ENCODE data around the gene GAGE10.
"Not testable (repeated sequence)": the region's sequence is repeated elsewhere in the genome, so short reads cannot be mapped to it uniquely, and the experiment has no call there.

The GAGE10 gene

DNA sequence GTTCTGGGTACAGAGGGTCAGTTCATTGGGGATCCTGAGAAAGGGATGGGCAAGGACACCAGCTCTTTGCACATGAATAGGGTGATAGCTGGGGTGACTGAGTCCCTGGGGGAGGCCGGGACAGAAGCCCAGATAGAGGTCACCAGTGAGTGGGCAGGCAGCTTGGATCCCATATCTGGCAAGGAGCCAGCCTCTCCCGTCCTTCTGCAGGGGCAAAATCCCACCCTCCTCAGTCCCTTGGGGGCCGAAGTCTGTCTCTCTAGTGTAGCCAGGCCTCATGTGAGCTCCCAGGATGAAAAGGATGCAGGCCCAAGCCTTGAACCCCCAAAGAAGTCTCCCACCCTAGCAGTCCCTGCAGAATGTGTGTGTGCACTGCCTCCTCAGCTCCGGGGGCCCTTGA is 16.9 kb upstream of the GAGE10 start:
- no peaks in the 10 kb centered on the region for H3K9me3 Mint-ChIP-seq
- peaks cover 25% of the 10 kb centered on the region for H3K36me3 Mint-ChIP-seq (ENCODE audit: low read depth)
- H3K4me3 Mint-ChIP-seq, result no peak overlapping the region

DNA sequence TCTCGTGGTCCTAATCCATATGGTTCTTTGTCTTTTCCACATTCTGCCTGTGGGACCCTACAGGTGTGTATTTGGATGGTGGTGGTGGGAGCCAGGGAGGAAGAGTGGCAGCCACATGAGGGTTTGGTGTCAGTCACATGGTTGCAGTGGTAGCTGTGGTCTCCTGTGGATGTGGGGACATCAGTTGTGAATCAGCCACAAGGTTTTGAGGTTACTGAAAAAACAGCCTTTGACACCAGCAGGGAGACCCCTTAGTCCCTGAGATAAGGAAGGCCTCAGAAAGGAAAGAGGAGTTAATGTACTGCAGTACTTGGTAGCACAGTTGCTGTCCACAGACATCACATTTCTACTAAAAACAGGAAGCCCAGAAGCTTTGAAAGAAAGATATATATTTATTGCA is 15.8 kb upstream of the GAGE10 start:
- no peak overlapping the region for H3K27ac Mint-ChIP-seq
- peaks cover 7% of the 10 kb centered on the region for H3K27me3 Mint-ChIP-seq
- H3K4me1 Mint-ChIP-seq (ENCODE audit: low read depth), result peaks cover 10% of the 10 kb centered on the region
- peaks cover 17% of the 10 kb centered on the region for H3K36me3 Mint-ChIP-seq (ENCODE audit: low read depth)
- H3K4me3 Mint-ChIP-seq, result no peak overlapping the region
- intact Hi-C loops (cut with micrococcal nuclease), result no loop called here
- no peaks in the 10 kb centered on the region for H3K9me3 Mint-ChIP-seq

More for the DNA sequence above, 16.9 kb upstream of the GAGE10 start:
- peaks cover under 1% of the 10 kb centered on the region for H3K4me1 Mint-ChIP-seq (ENCODE audit: low read depth)
- intact Hi-C loops (cut with micrococcal nuclease), result no loop called here
- peaks cover 4% of the 10 kb centered on the region for H3K27me3 Mint-ChIP-seq
- H3K27ac Mint-ChIP-seq, result no peak overlapping the region

DNA sequence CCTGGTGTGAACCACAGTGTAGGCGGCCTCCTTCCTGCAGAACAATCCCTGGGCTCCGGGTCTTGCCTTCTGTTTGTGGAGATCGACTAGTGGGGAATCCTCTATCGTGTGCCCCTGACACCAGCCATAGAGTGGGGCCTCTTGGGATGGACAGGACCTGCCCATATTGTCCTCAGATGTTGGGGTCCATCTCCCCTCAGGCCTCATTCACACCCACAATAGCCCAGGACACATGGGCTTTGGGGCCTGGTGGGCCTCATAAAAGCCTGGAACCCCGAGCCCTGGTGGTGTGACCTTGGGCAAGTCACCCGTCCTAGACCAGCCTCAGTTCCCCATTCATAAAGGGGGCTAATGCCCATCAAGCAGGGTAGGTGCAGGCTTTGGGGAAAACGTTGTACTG is 13.2 kb upstream of the GAGE10 start:
- H3K4me3 Mint-ChIP-seq, result no peak overlapping the region
- intact Hi-C loops (cut with micrococcal nuclease), result no loop called here
- H3K4me1 Mint-ChIP-seq (ENCODE audit: low read depth), result peaks cover 10% of the 10 kb centered on the region
- peaks cover 7% of the 10 kb centered on the region for H3K27me3 Mint-ChIP-seq
- no peaks in the 10 kb centered on the region for H3K9me3 Mint-ChIP-seq
- peaks cover 10% of the 10 kb centered on the region for H3K36me3 Mint-ChIP-seq (ENCODE audit: low read depth)
- H3K27ac Mint-ChIP-seq, result no peak overlapping the region

DNA sequence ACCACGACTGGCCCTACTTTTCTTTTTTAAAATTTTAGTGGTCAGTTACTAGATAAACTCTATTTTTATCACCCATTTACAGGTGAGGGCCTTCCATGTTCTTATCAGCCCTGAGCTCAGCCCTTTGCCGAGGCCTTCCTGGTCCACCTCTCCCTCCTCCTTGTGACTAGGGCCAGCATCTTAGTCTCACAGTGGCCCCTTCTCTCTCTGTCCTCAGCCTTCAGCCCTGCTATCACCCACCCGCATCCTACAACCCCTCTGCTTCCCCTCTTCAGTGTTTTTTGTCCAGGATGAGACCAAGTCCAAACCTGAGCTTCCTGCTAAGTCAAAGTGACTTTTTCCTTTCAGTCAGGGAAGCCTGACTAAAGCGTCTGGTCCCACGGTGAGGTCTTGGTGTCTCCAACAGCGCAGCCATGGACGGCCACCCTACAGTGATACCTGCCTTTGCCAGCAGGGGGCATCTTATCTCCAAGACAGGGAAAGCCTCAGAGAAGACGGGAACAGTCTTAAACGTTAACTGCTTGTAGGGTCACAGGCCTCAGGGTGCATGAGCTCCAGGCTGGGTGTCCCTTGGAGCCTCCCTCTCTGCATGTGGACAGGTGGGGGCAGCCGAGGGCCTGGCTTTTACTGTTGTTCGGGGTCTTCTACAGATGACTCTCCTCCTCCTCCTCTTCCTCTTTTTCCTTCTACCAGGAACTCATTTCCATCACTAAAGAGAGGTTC is 11.7 kb upstream of the GAGE10 start:
- H3K4me3 Mint-ChIP-seq, result no peak overlapping the region
- peaks cover 7% of the 10 kb centered on the region for H3K27me3 Mint-ChIP-seq
- peaks cover 10% of the 10 kb centered on the region for H3K4me1 Mint-ChIP-seq (ENCODE audit: low read depth)
- H3K9me3 Mint-ChIP-seq, result no peaks in the 10 kb centered on the region
- H3K36me3 Mint-ChIP-seq (ENCODE audit: low read depth), result no peaks in the 10 kb centered on the region
- intact Hi-C loops (cut with micrococcal nuclease), result loop anchor here (1.0 kb wide), 1 partner anchor 463 kb away; no protein-coding TSS in a partner anchor
- peak overlapping the region; percentile 4 for H3K27ac Mint-ChIP-seq

DNA sequence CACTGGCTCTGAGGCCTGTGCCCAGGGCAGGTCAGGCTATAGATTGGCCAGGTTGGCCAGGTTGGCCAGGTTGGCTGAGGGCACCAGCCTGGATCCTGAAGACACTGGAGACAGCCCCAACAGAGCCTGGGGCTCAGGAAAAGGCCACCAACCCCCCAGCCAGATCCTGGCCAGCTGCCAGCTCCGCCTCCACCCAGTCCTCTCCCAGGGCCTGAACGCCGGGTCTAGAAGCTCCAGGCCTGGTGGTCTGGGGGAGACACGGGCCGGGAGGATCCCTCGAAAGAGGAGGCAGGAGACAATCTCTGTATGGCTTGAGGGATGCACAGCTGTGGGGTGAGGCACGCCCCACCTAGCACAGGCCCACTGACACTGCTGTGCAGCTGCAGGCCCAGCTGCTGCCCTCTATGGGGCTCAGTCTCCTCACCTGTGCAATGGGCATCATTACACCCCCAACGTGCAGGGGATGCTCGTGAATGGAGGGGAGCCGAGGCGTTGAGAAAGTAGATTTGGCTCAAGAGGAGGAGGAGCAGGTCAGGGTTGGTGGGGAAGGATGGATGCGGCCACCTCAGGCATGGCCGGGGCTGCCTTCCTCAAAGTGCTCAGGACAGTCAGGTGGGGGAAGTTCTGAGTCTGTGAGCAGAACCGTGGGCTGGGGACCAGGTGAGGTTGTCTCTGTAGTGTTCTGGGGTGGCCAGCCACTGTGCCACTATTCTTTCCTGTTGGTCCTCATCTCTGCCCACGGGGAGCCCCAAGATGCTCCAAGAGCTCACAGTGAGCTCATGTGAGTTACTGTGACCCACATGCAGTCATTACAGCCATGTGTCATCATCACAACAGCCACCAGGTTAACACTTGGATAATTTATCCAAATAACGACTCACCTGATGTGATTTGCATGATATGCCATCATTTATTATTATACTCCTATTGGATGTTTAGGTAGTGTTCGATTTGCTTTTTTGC is 10.8 kb upstream of the GAGE10 start:
- Mint-ChIP-seq H3K27me3 (peaks cover 7% of the 10 kb centered on the region), H3K9me3 (no peaks in the 10 kb centered on the region), H3K36me3 (ENCODE audit: low read depth) (no peaks in the 10 kb centered on the region), H3K4me3 (no peak overlapping the region), H3K27ac (peak overlapping the region; percentile 4), H3K4me1 (ENCODE audit: low read depth) (peaks cover 10% of the 10 kb centered on the region)
- intact Hi-C loops (cut with micrococcal nuclease), result loop anchor here (1.0 kb wide), 1 partner anchor 462 kb away; no protein-coding TSS in a partner anchor

DNA sequence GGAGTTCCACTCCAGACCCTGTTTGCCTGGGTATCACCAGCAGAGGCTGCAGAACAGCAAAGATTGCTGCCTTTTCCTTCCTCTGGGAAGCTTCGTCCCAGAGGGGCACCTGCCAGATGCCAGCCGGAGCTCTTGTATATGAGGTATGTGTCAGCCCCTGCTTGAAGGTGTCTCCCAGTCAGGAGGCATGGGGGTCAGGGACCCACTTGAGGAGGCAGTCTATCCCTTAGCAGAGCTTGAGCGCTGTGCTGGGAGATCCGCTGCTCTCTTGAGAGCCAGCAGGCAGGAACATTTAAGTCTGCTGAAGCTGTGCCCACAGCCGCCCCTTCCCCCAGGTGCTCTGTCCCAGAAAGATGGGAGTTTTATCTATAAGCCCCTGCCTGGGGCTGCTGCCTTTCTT is 4.2 kb upstream of the GAGE10 start:
- H3K4me3 Mint-ChIP-seq; H3K4me1 Mint-ChIP-seq (ENCODE audit: low read depth); H3K27ac Mint-ChIP-seq; H3K27me3 Mint-ChIP-seq; intact Hi-C loops (cut with micrococcal nuclease); H3K36me3 Mint-ChIP-seq (ENCODE audit: low read depth); H3K9me3 Mint-ChIP-seq: not testable (repeated sequence)

DNA sequence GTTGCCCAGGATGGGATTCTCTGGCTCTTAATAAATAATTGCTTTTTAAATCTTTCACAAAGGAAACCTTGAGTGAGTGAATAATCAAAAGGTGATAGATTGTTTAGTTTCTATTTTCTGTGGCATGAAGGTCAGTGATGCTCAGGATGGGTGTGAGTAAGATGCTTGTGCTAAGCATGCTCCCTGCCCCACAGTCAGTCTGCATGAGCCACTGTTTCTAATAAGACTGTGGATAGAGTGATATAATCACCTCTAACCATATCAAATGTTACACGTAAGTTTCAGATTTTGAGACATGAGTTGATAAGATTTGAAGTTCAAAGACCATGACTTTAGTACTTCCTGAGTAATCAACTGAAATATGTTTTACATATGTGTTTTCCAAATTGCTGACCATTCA is 2.7 kb upstream of the GAGE10 start:
- intact Hi-C loops (cut with micrococcal nuclease), result no loop called here
- no peaks in the 10 kb centered on the region for H3K27me3 Mint-ChIP-seq
- H3K36me3 Mint-ChIP-seq (ENCODE audit: low read depth), result no peaks in the 10 kb centered on the region
- no peaks in the 10 kb centered on the region for H3K9me3 Mint-ChIP-seq
- H3K4me1 Mint-ChIP-seq (ENCODE audit: low read depth), result no peaks in the 10 kb centered on the region
- H3K4me3 Mint-ChIP-seq, result no peak overlapping the region
- no peak overlapping the region for H3K27ac Mint-ChIP-seq

DNA sequence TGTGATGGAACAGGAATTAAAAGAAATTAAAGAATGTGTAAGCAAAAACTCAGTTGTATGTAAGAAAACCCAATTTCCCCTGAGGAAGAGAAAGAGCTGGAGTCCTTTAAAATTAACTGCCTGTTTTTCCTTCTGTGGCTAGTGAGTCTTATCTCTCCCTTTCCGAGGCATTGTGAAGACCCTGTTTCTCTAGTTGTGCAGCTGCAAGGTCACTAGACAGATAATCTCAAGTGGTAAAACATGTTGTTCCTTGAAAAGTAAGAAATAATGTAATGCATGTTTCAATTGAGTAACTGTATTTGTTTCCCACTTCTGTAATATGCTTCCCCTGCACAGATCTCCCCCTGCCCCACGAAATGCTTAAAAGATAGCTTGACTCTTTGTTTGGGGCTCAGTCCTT is 4.3 kb downstream of the GAGE10 start:
- intact Hi-C loops (cut with micrococcal nuclease); H3K4me3 Mint-ChIP-seq; H3K27me3 Mint-ChIP-seq; H3K9me3 Mint-ChIP-seq; H3K27ac Mint-ChIP-seq; H3K36me3 Mint-ChIP-seq (ENCODE audit: low read depth): not testable (repeated sequence)
- H3K4me1 Mint-ChIP-seq (ENCODE audit: low read depth), result peaks cover 39% of the 10 kb centered on the region

DNA sequence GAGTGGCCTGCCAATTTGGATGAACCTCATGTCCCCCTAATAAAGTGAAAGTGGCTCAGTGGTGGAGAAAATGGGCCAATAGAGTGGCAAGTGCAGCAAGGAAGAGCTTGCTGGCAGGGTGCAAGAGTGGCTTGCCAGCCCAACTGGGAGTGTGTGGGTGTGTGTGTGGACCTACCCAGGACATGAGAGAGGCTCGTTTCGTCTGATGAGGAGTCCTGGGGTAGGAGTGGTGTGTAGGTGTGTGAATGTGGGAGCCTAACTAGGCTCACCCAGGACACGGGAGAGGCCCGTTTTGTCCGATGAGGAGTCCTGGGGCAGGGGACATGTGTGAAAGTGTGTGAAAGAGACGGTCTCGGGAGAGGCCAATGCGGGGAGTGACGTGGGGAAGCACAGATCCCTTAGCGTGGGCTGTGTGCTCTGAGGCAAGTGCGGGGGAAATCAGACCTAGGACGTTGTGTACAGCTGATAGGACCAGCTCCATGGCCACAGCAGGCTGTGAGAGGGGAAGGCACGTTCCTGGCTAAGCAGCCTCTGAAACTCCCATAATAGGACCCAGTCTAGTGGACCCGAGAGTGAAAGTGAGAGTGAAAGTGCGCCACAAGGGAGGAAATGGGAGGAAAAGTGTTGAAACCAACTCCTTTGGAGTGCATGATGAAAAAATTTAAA is 5.3 kb downstream of the GAGE10 start:
- Mint-ChIP-seq H3K27ac (peak overlapping the region; percentile 79), H3K9me3 (no peaks in the 10 kb centered on the region), H3K27me3 (no peaks in the 10 kb centered on the region), H3K36me3 (ENCODE audit: low read depth) (no peaks in the 10 kb centered on the region), H3K4me1 (ENCODE audit: low read depth) (peaks cover 39% of the 10 kb centered on the region), H3K4me3 (peak overlapping the region; percentile 64)
- intact Hi-C loops (cut with micrococcal nuclease), result no loop called here

DNA sequence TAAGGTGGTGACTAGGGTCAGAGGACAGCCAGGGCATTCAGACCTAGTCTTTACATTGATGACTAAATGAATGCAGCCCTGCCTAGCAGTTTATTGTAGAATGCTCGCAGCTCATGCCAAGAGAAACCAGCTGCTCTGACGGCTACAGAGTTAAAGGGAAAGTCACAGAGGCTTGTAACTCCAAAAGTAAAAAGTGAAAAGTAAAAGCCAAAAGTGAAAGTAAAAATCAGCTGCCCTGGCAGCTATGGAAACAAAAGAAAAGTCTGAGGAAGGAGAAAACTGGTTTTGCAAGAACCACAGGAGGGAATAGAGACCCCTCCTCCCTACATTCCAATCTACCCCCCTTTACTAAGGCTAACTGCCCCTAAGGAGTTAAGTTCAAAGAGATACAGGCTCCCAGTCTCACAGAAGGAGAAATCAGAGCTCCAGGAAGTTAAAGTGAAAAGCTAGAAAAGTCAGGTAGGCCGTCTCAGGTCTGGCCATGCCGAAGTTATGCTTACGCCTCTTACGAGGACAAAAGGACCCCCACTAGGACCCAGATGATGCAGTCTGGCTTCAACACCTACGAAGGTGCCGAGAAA is 6.0 kb downstream of the GAGE10 start:
- Mint-ChIP-seq H3K27ac (peak overlapping the region; percentile 79), H3K9me3 (no peaks in the 10 kb centered on the region), H3K27me3 (no peaks in the 10 kb centered on the region), H3K4me3 (peak overlapping the region; percentile 64), H3K4me1 (ENCODE audit: low read depth) (peaks cover 39% of the 10 kb centered on the region), H3K36me3 (ENCODE audit: low read depth) (no peaks in the 10 kb centered on the region)
- intact Hi-C loops (cut with micrococcal nuclease), result no loop called here

DNA sequence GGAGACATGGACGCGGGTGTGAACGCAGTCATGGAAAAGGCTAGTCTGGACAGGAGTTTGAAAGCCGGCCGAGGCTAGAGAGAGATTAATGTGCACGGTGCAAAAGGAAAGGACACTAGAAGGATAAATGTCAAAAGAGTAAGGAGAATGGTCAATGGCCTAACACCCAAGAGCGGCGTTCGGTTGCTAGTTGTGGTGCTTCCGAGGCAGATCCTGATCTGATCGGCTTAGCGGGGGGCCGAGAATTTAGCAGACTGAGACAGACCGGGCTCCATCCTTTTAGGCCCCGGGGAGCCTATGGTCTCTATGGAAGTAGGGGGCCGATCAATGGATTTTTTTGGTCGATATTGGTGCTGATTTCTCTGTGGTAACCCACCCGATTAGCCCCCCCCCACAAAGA is 6.9 kb downstream of the GAGE10 start:
- intact Hi-C loops (cut with micrococcal nuclease), result no loop called here
- Mint-ChIP-seq H3K4me1 (ENCODE audit: low read depth) (peaks cover 48% of the 10 kb centered on the region), H3K36me3 (ENCODE audit: low read depth) (no peaks in the 10 kb centered on the region), H3K27ac (no peak overlapping the region), H3K4me3 (no peak overlapping the region), H3K27me3 (no peaks in the 10 kb centered on the region), H3K9me3 (no peaks in the 10 kb centered on the region)

DNA sequence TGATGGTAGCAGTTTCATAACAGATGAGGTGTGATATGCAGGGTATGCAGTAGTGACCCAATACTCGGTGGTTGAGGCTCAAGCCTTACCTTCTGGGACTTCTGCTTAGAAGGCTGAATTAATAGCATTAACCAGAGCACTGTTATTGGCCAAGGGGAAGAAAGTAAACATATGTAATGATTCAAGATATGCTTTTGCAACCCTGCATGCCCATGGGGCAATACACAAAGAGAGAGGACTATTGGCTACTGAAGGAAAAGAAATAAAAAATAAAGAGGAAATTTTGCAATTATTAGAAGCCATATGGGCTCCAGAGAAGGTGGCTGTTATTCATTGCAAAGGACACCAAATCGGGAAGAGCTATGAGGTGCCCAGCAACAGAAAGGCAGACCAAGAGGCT is 8.7 kb downstream of the GAGE10 start:
- Mint-ChIP-seq H3K4me1 (ENCODE audit: low read depth) (peaks cover 58% of the 10 kb centered on the region), H3K4me3 (no peak overlapping the region), H3K27me3 (no peaks in the 10 kb centered on the region), H3K9me3 (no peaks in the 10 kb centered on the region), H3K36me3 (ENCODE audit: low read depth) (no peaks in the 10 kb centered on the region), H3K27ac (no peak overlapping the region)
- intact Hi-C loops (cut with micrococcal nuclease), result no loop called here

DNA sequence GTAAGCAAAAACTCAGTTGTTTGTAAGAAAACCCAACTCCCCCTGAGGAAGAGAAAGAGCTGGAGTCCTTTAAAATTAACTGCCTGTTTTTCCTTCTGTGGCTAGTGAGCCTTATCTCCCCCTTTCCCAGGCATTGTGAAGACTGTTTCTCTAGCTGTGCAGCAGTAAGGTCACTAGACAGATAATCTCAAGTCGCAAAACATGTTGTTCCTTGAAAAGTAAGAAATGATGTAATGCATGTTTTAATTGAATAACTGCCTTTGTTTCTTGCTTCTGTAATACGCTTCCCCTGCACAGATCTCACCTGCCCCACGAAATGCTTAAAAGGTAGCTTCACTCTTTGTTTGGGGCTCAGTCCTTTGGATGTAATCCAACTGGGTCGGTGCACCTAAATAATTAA is 12.6 kb downstream of the GAGE10 start:
- Mint-ChIP-seq H3K4me1 (ENCODE audit: low read depth) (peaks cover 27% of the 10 kb centered on the region), H3K4me3 (no peak overlapping the region)

DNA sequence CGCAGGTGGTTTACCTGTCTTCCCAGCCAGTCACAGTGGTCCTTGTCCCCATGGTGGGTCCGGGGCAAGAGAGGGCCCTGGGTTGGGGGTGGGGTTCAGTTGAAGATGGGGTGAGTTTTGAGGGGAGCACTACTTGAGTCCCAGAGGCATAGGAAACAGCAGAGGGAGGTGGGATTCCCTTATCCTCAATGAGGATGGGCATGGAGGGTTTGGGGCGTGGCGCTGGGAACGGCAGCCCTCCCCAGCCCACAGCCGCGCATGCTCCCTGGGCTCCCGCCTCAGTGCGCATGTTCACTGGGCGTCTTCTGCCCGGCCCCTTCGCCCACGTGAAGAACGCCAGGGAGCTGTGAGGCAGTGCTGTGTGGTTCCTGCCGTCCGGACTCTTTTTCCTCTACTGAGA is 18.3 kb downstream of the GAGE10 start, which contains the start of gene GAGE12J:
Gene GAGE12J (plus strand): TSS at position 301 of the 400 bp plus-strand sequence. CDS start 1,157 bp downstream, outside the sequence.
- intact Hi-C loops (cut with micrococcal nuclease); H3K4me1 Mint-ChIP-seq (ENCODE audit: low read depth); H3K27ac Mint-ChIP-seq: not testable (repeated sequence)

More for the DNA sequence above, 12.6 kb downstream of the GAGE10 start:
- intact Hi-C loops (cut with micrococcal nuclease), result no loop called here
- H3K27me3 Mint-ChIP-seq, result no peaks in the 10 kb centered on the region
- H3K36me3 Mint-ChIP-seq (ENCODE audit: low read depth), result no peaks in the 10 kb centered on the region
- no peak overlapping the region for H3K27ac Mint-ChIP-seq
- no peaks in the 10 kb centered on the region for H3K9me3 Mint-ChIP-seq

More for the DNA sequence above, 18.3 kb downstream of the GAGE10 start, which contains the start of gene GAGE12J:
- not testable (repeated sequence) for H3K36me3 Mint-ChIP-seq (ENCODE audit: low read depth); H3K4me3 Mint-ChIP-seq; H3K27me3 Mint-ChIP-seq; H3K9me3 Mint-ChIP-seq
